ENCODE measurements around the gene ATP1A4.
"Not testable (repeated sequence)": the region's sequence is repeated elsewhere in the genome, so short reads cannot be mapped to it uniquely, and the experiment has no call there.

Gene ATP1A4

GRCh38 chr1:160124705-160125478 lies 26.5 kb upstream of the ATP1A4 start:
- peak; percentile 98 for DNase-seq

GRCh38 chr1:160125746-160126145 lies 25.7 kb upstream of the ATP1A4 start:
- peak; percentile 69 for DNase-seq

GRCh38 chr1:160126342-160126741 lies 25.1 kb upstream of the ATP1A4 start:
- DNase-seq: not testable (repeated sequence)

GRCh38 chr1:160127381-160127780 lies 24.0 kb upstream of the ATP1A4 start:
- no peak for DNase-seq

- peak; percentile 71 for DNase-seq
These were observed 23.4 kb upstream of the ATP1A4 start for GRCh38 chr1:160127865-160128523.

- no peak for DNase-seq
These were observed 22.8 kb upstream of the ATP1A4 start for GRCh38 chr1:160128636-160129035.

GRCh38 chr1:160129046-160129445 lies 22.4 kb upstream of the ATP1A4 start:
- peak; percentile 30 for DNase-seq

- DNase-seq: no peak
These were observed 21.8 kb upstream of the ATP1A4 start for GRCh38 chr1:160129558-160129957.

- DNase-seq: no peak
These were observed 21.4 kb upstream of the ATP1A4 start for GRCh38 chr1:160129966-160130365.

- DNase-seq: no peak
These were observed 20.9 kb upstream of the ATP1A4 start for GRCh38 chr1:160130486-160130885.

- DNase-seq: no peak
These were observed 20.5 kb upstream of the ATP1A4 start for GRCh38 chr1:160130939-160131338.

GRCh38 chr1:160131803-160132565 lies 19.4 kb upstream of the ATP1A4 start:
- DNase-seq: no peak

- no peak for DNase-seq
These were observed 17.2 kb upstream of the ATP1A4 start for GRCh38 chr1:160133990-160134770.

GRCh38 chr1:160134791-160135572 lies 16.4 kb upstream of the ATP1A4 start:
- no peak for DNase-seq

GRCh38 chr1:160136121-160136925 lies 15.1 kb upstream of the ATP1A4 start:
- DNase-seq: no peak

GRCh38 chr1:160136926-160137200 lies 14.5 kb upstream of the ATP1A4 start:
- no peak for DNase-seq

GRCh38 chr1:160137216-160137862 lies 14.1 kb upstream of the ATP1A4 start:
- DNase-seq: no peak

GRCh38 chr1:160139840-160140239 lies 11.6 kb upstream of the ATP1A4 start:
- no peak for DNase-seq

- no peak for DNase-seq
These were observed 7.7 kb upstream of the ATP1A4 start for GRCh38 chr1:160143695-160144094.

- DNase-seq: peak; percentile 64
These were observed 6.5 kb upstream of the ATP1A4 start for GRCh38 chr1:160144921-160145320.

- no peak for DNase-seq
These were observed 5.3 kb upstream of the ATP1A4 start for GRCh38 chr1:160146107-160146506.
